ENCODE data around the gene MAPKAPK2.

MAPKAPK2 gene

DNA sequence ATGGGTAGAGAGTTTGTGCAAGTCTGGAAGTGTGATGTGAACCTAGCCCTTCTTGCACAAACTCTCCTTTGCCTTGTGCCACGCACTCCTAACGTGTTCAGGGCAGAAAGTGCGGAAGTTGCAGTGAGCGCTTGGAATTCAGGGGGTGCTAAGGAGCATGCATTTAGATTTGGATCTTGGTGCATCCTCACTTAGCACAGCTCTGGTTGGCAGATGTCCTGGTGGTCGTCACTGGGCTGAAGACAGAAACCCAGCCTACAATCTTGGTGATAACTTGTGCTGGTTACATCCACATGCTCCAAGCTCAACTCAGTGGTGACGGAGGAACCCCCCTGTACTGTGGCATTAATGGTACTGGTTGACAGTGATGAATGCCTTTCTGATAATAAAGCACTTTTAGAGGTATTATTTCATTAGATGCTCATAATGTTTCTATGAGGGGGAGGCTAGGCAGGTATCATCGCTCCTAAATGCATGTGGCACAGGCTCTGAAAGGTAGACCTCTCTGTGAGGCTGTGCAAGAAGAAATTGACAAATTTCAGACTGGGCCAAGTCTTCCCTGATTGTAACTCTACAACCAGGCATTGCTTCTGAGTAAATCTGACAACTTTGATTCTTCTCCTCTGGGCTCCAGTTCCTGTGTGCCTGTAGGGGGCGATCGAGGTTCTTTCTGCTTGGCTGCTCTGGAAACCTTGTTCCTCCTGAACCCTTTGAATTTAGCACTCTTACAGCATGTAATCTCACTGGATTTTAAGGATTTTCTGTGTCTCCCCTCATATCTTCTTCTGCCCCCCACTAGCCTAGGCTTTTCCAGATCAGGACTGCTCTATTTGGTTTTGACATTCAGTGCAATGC is 40.6 kb downstream of the MAPKAPK2 start:
- H2AFZ ChIP-seq (ENCODE audit: low read length): no peak overlapping the region
- WGBS, 2 donors (ENCODE audit: extremely low coverage in 2 of 2, insufficient read length in 2 of 2, insufficient replicate concordance in 1 of 2): no CpG with 5 or more reads among the region's 9 CpGs
- DNase-seq (ENCODE audit: low spot score): peak; percentile 32

DNA sequence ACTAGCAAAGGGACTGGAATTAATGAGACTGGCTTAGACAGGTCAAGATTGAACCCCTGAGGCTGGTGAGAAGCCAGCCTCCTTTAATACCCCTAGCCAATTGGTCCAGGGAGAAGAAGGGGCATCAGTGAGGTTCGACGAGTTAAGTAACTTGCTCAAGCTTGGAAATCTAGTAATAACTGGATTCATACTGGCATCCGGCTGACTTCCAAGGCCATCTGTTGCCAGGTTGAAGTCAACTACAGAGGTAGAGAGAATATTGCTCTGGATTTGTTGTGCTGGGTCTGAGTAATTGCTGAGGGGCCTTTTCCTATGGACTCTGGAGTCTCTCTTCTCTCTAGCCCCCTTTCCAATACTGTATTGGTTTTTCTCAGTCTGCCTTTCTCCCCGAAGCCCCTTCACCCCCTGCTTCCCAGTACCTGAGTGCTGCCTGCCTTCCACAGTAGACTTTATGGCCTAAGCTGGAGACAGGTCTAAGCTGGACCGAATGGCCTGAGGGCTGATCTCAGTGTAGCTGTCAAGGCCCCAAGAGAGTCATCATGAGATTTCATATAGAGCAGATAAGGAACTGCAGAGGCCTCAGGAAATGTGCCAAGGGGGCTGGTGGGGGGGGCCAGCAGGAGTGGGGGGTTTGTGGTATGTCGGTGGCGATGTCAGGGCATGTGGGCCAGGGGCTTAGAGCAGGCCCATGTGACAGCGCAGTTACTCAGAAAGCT is 43.4 kb downstream of the MAPKAPK2 start:
- Histone ChIP-seq H2BK12ac (ENCODE audit: low read length) (no peak overlapping the region), H2AK5ac (ENCODE audit: low read depth, low read length) (no peak overlapping the region), H2BK120ac (ENCODE audit: low read depth, low read length) (no peak overlapping the region), H2BK15ac (ENCODE audit: low read length) (no peak overlapping the region), H2AFZ (ENCODE audit: low read length) (no peak overlapping the region), H3K23ac (ENCODE audit: low read depth, low read length, poor library complexity) (peak overlapping the region; percentile 29), H3K79me1 (ENCODE audit: low read depth, low read length) (peaks cover 11% of the 10 kb centered on the region), H3K4ac (ENCODE audit: low read length) (no peak overlapping the region), H3K18ac (ENCODE audit: low read length) (no peak overlapping the region), H3K36me3 (replicated peaks in 1 of 2; ENCODE audit: control insufficient read depth in 2 of 2, insufficient read depth in 2 of 2, low read length in 2 of 2) (peaks cover 29 to 45% of the 10 kb centered on the region in 2 donors), H3K14ac (ENCODE audit: low read length) (no peak overlapping the region), H3K4me1 (ENCODE audit: control insufficient read depth in 2 of 2, insufficient read depth in 1 of 2, low read depth in 1 of 2, low read length in 2 of 2) (peaks cover 0 to 10% of the 10 kb centered on the region in 2 donors), H3K9ac (ENCODE audit: low read depth, low read length, poor library complexity) (no peak overlapping the region), H2BK5ac (ENCODE audit: low read length) (no peak overlapping the region), H3K9me3 (replicated peaks in 1 of 2; ENCODE audit: control insufficient read depth in 2 of 2, insufficient read depth in 1 of 2, low read depth in 1 of 2, low read length in 2 of 2) (no peaks in the 10 kb centered on the region), H4K8ac (ENCODE audit: low read depth, low read length) (no peak overlapping the region), H3K4me2 (ENCODE audit: insufficient read depth, low read length, poor library complexity, severe bottlenecking) (no peak overlapping the region), H3K4me3 (ENCODE audit: low read length in 2 of 2) (no peak overlapping the region), H3K27ac (replicated peaks; ENCODE audit: low read length) (no peak overlapping the region), H4K91ac (ENCODE audit: low read depth, low read length, poor library complexity) (no peak overlapping the region), H3K27me3 (ENCODE audit: control insufficient read depth in 3 of 3, insufficient read depth in 3 of 3, low read depth in 1 of 3, low read length in 3 of 3) (no peaks in the 10 kb centered on the region)
- no CpG with 5 or more reads among the region's 8 CpGs for whole genome bisulfite sequencing, 2 donors (ENCODE audit: extremely low coverage in 2 of 2, insufficient read length in 2 of 2, insufficient replicate concordance in 1 of 2)
- no peak for DNase-seq (ENCODE audit: low spot score)

More for the DNA sequence above, 40.6 kb downstream of the MAPKAPK2 start:
- no peak overlapping the region for H3K4ac ChIP-seq (ENCODE audit: low read length)
- H2BK12ac ChIP-seq (ENCODE audit: low read length): no peak overlapping the region
- H3K23ac ChIP-seq (ENCODE audit: low read depth, low read length, poor library complexity): no peak overlapping the region
- no peak overlapping the region for H3K14ac ChIP-seq (ENCODE audit: low read length)
- no peak overlapping the region for H3K4me3 ChIP-seq (ENCODE audit: low read length in 2 of 2)
- H3K4me2 ChIP-seq (ENCODE audit: insufficient read depth, low read length, poor library complexity, severe bottlenecking): no peak overlapping the region
- no peak overlapping the region for H2BK5ac ChIP-seq (ENCODE audit: low read length)
- no peak overlapping the region for H4K91ac ChIP-seq (ENCODE audit: low read depth, low read length, poor library complexity)
- no peak overlapping the region for H4K8ac ChIP-seq (ENCODE audit: low read depth, low read length)
- no peak overlapping the region for H2AK5ac ChIP-seq (ENCODE audit: low read depth, low read length)
- H3K18ac ChIP-seq (ENCODE audit: low read length): no peak overlapping the region
- peaks cover 14% of the 10 kb centered on the region for H3K79me1 ChIP-seq (ENCODE audit: low read depth, low read length)
- peaks cover 9 to 17% of the 10 kb centered on the region in 2 donors for H3K36me3 ChIP-seq (replicated peaks in 1 of 2; ENCODE audit: control insufficient read depth in 2 of 2, insufficient read depth in 2 of 2, low read length in 2 of 2)
- H2BK120ac ChIP-seq (ENCODE audit: low read depth, low read length): no peak overlapping the region
- no peak overlapping the region for H2BK15ac ChIP-seq (ENCODE audit: low read length)
- H3K9ac ChIP-seq (ENCODE audit: low read depth, low read length, poor library complexity): no peak overlapping the region
- no peaks in the 10 kb centered on the region for H3K27me3 ChIP-seq (ENCODE audit: control insufficient read depth in 3 of 3, insufficient read depth in 3 of 3, low read depth in 1 of 3, low read length in 3 of 3)
- peaks cover 0 to 10% of the 10 kb centered on the region in 2 donors for H3K4me1 ChIP-seq (ENCODE audit: control insufficient read depth in 2 of 2, insufficient read depth in 1 of 2, low read depth in 1 of 2, low read length in 2 of 2)
- H3K9me3 ChIP-seq (replicated peaks in 1 of 2; ENCODE audit: control insufficient read depth in 2 of 2, insufficient read depth in 1 of 2, low read depth in 1 of 2, low read length in 2 of 2): no peaks in the 10 kb centered on the region
- no peak overlapping the region for H3K27ac ChIP-seq (replicated peaks; ENCODE audit: low read length)

DNA sequence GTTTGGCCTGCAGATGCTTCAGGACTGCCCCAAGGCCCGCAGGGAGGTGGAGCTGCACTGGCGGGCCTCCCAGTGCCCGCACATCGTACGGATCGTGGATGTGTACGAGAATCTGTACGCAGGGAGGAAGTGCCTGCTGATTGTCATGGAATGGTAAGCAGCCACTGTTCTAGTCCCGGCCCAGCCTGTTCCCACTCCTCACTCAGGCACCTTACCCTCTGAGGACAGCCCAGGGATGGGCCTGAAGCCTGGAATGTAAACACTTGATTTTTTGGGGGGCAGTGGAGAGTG is 43.9 kb downstream of the MAPKAPK2 start:
- H4K91ac ChIP-seq (ENCODE audit: low read depth, low read length, poor library complexity): no peak overlapping the region
- H3K4me1 ChIP-seq (ENCODE audit: control insufficient read depth in 2 of 2, insufficient read depth in 1 of 2, low read depth in 1 of 2, low read length in 2 of 2): peaks cover 0 to 5% of the 10 kb centered on the region in 2 donors
- H3K36me3 ChIP-seq (replicated peaks in 1 of 2; ENCODE audit: control insufficient read depth in 2 of 2, insufficient read depth in 2 of 2, low read length in 2 of 2): peaks cover 30 to 48% of the 10 kb centered on the region in 2 donors
- no peak overlapping the region for H3K27ac ChIP-seq (replicated peaks; ENCODE audit: low read length)
- H2AK5ac ChIP-seq (ENCODE audit: low read depth, low read length): no peak overlapping the region
- H3K4ac ChIP-seq (ENCODE audit: low read length): no peak overlapping the region
- no peak for DNase-seq (ENCODE audit: low spot score)
- H4K8ac ChIP-seq (ENCODE audit: low read depth, low read length): no peak overlapping the region
- H2BK120ac ChIP-seq (ENCODE audit: low read depth, low read length): no peak overlapping the region
- peaks cover 8% of the 10 kb centered on the region for H3K79me1 ChIP-seq (ENCODE audit: low read depth, low read length)
- H2BK12ac ChIP-seq (ENCODE audit: low read length): no peak overlapping the region
- WGBS, 2 donors (ENCODE audit: extremely low coverage in 2 of 2, insufficient read length in 2 of 2, insufficient replicate concordance in 1 of 2): no CpG with 5 or more reads among the region's 9 CpGs
- no peak overlapping the region for H3K4me3 ChIP-seq (ENCODE audit: low read length in 2 of 2)
- no peak overlapping the region for H3K18ac ChIP-seq (ENCODE audit: low read length)
- H3K23ac ChIP-seq (ENCODE audit: low read depth, low read length, poor library complexity): peak overlapping the region; percentile 29
- no peak overlapping the region for H2BK15ac ChIP-seq (ENCODE audit: low read length)
- no peak overlapping the region for H3K9ac ChIP-seq (ENCODE audit: low read depth, low read length, poor library complexity)
- H3K4me2 ChIP-seq (ENCODE audit: insufficient read depth, low read length, poor library complexity, severe bottlenecking): no peak overlapping the region
- no peaks in the 10 kb centered on the region for H3K27me3 ChIP-seq (ENCODE audit: control insufficient read depth in 3 of 3, insufficient read depth in 3 of 3, low read depth in 1 of 3, low read length in 3 of 3)
- no peak overlapping the region for H2AFZ ChIP-seq (ENCODE audit: low read length)
- no peaks in the 10 kb centered on the region for H3K9me3 ChIP-seq (replicated peaks in 1 of 2; ENCODE audit: control insufficient read depth in 2 of 2, insufficient read depth in 1 of 2, low read depth in 1 of 2, low read length in 2 of 2)
- no peak overlapping the region for H3K14ac ChIP-seq (ENCODE audit: low read length)
- no peak overlapping the region for H2BK5ac ChIP-seq (ENCODE audit: low read length)

DNA sequence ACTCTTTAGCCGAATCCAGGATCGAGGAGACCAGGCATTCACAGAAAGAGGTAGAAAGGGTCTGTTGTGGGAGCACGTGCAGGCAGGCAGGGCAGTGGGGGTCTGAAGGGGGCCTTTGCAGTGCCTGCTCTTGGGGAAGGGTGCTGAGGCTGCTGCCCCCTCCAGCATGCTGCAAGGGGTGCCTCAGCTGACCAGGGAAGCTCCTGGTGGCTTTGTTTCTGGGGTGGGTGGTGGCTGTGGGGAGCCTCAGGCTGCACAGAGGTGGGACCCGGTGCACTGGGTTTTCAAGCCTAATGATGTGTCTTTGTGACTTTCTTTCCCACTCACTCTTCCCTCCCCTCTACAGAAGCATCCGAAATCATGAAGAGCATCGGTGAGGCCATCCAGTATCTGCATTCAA is 44.3 kb downstream of the MAPKAPK2 start:
- H3K27ac ChIP-seq (replicated peaks; ENCODE audit: low read length): no peak overlapping the region
- H3K23ac ChIP-seq (ENCODE audit: low read depth, low read length, poor library complexity): no peak overlapping the region
- no peak overlapping the region for H3K4me2 ChIP-seq (ENCODE audit: insufficient read depth, low read length, poor library complexity, severe bottlenecking)
- no peak overlapping the region for H3K18ac ChIP-seq (ENCODE audit: low read length)
- peaks cover 30 to 51% of the 10 kb centered on the region in 2 donors for H3K36me3 ChIP-seq (replicated peaks in 1 of 2; ENCODE audit: control insufficient read depth in 2 of 2, insufficient read depth in 2 of 2, low read length in 2 of 2)
- H3K4me3 ChIP-seq (ENCODE audit: low read length in 2 of 2): no peak overlapping the region
- no peak overlapping the region for H2AFZ ChIP-seq (ENCODE audit: low read length)
- no peak overlapping the region for H3K4ac ChIP-seq (ENCODE audit: low read length)
- no peak overlapping the region for H2BK5ac ChIP-seq (ENCODE audit: low read length)
- H3K79me1 ChIP-seq (ENCODE audit: low read depth, low read length): peaks cover 7% of the 10 kb centered on the region
- no peak overlapping the region for H3K14ac ChIP-seq (ENCODE audit: low read length)
- H3K9ac ChIP-seq (ENCODE audit: low read depth, low read length, poor library complexity): no peak overlapping the region
- no CpG with 5 or more reads among the region's 6 CpGs for WGBS, 2 donors (ENCODE audit: extremely low coverage in 2 of 2, insufficient read length in 2 of 2, insufficient replicate concordance in 1 of 2)
- H3K4me1 ChIP-seq (ENCODE audit: control insufficient read depth in 2 of 2, insufficient read depth in 1 of 2, low read depth in 1 of 2, low read length in 2 of 2): peaks cover 0 to 2% of the 10 kb centered on the region in 2 donors
- DNase-seq (ENCODE audit: low spot score): no peak
- H3K27me3 ChIP-seq (ENCODE audit: control insufficient read depth in 3 of 3, insufficient read depth in 3 of 3, low read depth in 1 of 3, low read length in 3 of 3): no peaks in the 10 kb centered on the region
- H2AK5ac ChIP-seq (ENCODE audit: low read depth, low read length): no peak overlapping the region
- H2BK12ac ChIP-seq (ENCODE audit: low read length): no peak overlapping the region
- H4K91ac ChIP-seq (ENCODE audit: low read depth, low read length, poor library complexity): no peak overlapping the region
- no peak overlapping the region for H4K8ac ChIP-seq (ENCODE audit: low read depth, low read length)
- no peak overlapping the region for H2BK120ac ChIP-seq (ENCODE audit: low read depth, low read length)
- H3K9me3 ChIP-seq (replicated peaks in 1 of 2; ENCODE audit: control insufficient read depth in 2 of 2, insufficient read depth in 1 of 2, low read depth in 1 of 2, low read length in 2 of 2): no peaks in the 10 kb centered on the region
- no peak overlapping the region for H2BK15ac ChIP-seq (ENCODE audit: low read length)

Measured in neuronal stem cell (in vitro differentiated cells).